Activated effector memory CD4-positive, alpha-beta T cell treated with Interleukin-2 at 50 U/mL for 16 hours (primary cell): Measurements from ENCODE around the gene MTA2.

Experiments
- DNase-seq: peaks from one replicate; pipeline ENCODE4 v3.0.0-alpha.2; 2020

MTA2 gene

GRCh38 chr11:62612366-62613290, 11.0 kb upstream of the MTA2 start, which contains the start of the genes EML3 and ROM1:
TSS of gene EML3 (minus strand) at chr11:62612775. CDS start at chr11:62612457, 318 bp downstream.
TSS of gene ROM1 (plus strand) at chr11:62613257. CDS start at chr11:62613282, 25 bp downstream.
- peak; percentile 87 for DNase-seq

- DNase-seq = no peak
These were observed 10.2 kb upstream of the MTA2 start for GRCh38 chr11:62611705-62612365.

- no peak for DNase-seq
These were observed 9.4 kb upstream of the MTA2 start for GRCh38 chr11:62610814-62611704.

- no peak for DNase-seq
These were observed 8.7 kb upstream of the MTA2 start for GRCh38 chr11:62610403-62610802.

GRCh38 chr11:62608776-62609175, 7.1 kb upstream of the MTA2 start:
- no peak for DNase-seq

- DNase-seq = no peak
These were observed 6.0 kb upstream of the MTA2 start for GRCh38 chr11:62607714-62608113.

GRCh38 chr11:62605902-62606301, 4.2 kb upstream of the MTA2 start:
- no peak for DNase-seq

- DNase-seq = no peak
These were observed 3.8 kb upstream of the MTA2 start for GRCh38 chr11:62605467-62605866.

- DNase-seq = no peak
These were observed 2.9 kb upstream of the MTA2 start for GRCh38 chr11:62604460-62605120.

GRCh38 chr11:62603776-62604299, 2.2 kb upstream of the MTA2 start:
- no peak for DNase-seq

GRCh38 chr11:62603072-62603408, 1.4 kb upstream of the MTA2 start:
- DNase-seq = no peak

GRCh38 chr11:62602141-62603071, 741 bp upstream of the MTA2 start:
- DNase-seq = no peak

GRCh38 chr11:62601122-62601371, 618 bp downstream of the MTA2 start:
- peak; percentile 34 for DNase-seq

- DNase-seq = peak; percentile 26
These were observed 1.1 kb downstream of the MTA2 start for GRCh38 chr11:62600367-62601121.

GRCh38 chr11:62599901-62600300, 1.8 kb downstream of the MTA2 start:
- DNase-seq = no peak

- peak; percentile 95 for DNase-seq
These were observed 2.5 kb downstream of the MTA2 start for GRCh38 chr11:62599069-62599696.

- DNase-seq = no peak
These were observed 6.5 kb downstream of the MTA2 start for GRCh38 chr11:62595124-62595523.

- peak; percentile 66 for DNase-seq
These were observed 8.1 kb downstream of the MTA2 start for GRCh38 chr11:62593434-62594044.

- DNase-seq = no peak
These were observed 8.7 kb downstream of the MTA2 start for GRCh38 chr11:62592989-62593421.
